IPS-11a (cell line): ENCODE measurements around the gene PHB1.
"Not testable (repeated sequence)": the region's sequence is repeated elsewhere in the genome, so short reads cannot be mapped to it uniquely, and the experiment has no call there.

Experiments used
- H3K4me3 ChIP-seq: one replicate; pipeline ENCODE4 v1.5.1; 2013; ENCODE audit warnings: low read depth, low read length, control low read depth

The PHB1 gene

DNA sequence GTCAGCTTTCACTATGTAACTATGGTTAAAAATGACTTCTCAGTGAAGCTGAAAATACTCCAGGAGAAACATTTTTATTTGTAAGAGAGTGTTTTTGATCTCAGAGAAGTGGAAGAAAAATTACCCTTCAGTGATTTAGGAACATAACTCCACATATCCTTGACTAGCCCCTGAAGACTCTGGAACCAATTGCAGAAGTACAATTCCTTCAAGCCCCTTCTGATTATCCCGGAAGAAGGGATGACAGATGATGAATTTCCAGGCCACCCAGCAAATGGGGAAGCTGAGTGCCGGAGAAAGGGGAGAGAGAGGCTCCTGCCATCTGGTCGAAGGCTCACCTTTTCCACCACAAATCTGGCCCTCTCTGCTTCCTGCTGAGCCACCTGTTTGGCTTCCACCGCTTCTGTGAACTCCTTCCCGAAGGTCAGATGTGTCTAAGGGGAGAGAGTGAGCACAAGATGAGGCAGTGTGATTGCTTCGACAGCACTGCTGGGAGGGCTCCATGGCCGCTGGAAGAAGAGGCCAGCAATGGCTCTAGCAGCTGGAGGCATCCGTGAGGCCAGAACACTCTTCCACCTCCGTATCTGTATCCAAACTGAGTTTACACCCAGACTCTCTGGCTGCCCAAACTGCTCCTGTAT, 8.1 kb downstream of the PHB1 start:
- H3K4me3 ChIP-seq = no peak overlapping the region

DNA sequence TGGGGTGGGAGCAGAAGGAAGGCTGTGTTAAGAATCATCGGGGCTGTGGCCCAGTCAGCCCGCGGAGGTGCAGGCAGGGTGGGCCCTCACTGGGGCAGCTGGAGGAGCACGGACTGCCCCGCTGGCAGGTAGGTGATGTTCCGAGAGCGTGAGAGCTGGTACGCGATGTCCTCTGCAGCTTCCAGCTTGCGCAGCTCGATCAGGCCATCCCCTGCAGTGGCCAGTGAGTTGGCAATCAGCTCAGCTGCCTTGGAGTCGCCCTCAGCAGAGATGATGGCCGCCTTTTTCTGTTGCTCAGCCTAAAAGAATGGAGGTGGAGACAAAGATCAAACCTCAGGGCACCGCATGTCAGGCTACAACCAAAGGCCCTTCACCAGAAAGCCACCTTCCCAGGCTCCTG, 9.8 kb downstream of the PHB1 start:
- no peak overlapping the region for H3K4me3 ChIP-seq

- H3K4me3 ChIP-seq = no peak overlapping the region
Observed at GRCh38 chr17:49404361-49404760, 10.3 kb downstream of the PHB1 start.

DNA sequence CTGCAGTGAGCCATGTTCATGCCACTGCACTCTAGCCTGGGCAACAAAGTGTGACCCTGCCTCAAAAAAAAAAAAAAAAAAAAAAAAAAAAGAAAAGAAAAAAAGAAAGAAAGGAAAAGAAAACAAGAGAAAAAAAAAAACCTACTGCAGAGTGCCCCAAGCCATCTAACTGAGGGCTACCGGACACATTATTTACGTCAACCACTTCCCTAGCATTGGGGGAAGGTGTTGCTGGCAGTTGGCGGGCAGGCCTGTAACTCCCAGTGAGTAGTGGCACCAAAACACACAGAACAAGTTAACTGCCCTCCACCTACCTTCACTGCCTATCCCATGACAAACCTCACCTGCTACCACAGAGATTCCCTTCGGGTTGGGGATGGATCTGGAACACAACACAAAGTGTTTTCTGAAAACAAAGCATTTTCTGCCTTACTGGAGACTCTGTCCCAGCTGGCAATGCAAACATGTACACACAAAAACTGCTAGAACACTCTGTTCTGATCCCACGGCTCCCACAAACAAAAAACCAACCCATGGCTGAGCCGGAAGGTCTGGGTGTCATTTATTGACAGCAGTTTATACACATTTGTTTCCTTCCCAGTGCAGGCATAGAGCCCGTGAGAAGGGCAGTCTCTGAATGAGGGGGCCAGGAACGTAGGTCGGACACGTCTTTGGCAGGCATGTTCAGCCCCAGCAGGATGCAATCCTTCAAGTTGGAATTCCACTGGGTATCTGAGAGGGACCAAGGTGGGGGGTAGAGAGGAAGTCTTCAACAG, 11.0 kb downstream of the PHB1 start:
- H3K4me3 ChIP-seq = no peak overlapping the region

GRCh38 chr17:49402706-49403105, 12.0 kb downstream of the PHB1 start:
- H3K4me3 ChIP-seq = no peak overlapping the region

DNA sequence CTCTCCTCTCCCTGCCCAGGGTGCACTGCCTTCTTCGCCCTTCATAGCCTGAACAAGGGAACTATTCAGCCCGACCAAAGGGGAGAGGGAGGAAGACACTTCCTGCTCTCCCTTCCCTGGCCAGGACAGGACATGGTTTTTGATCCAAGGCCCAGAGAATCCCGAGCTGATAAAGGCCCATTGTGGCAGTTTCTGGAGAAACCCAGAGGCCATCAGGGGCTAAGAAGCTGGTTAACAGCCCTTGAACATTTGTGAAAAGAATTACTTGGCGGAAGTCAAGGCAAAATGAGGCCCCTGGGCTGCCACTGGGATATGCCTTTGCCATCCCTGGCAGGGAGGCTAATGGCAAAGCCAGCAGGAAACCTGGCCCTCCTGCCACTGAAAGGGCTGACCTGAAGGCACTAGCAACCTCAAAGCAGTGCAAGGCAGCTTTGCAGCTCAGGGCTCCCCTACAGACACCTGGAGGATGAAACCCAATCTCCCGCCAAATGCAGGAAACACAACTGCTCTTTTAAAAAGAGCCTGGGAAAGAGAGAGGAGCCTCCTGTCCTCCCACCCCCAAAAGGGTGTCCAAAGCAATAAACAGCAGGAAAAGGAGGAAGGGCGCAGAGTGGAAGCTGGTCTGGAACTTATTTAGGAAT, 12.6 kb downstream of the PHB1 start:
- no peak overlapping the region for H3K4me3 ChIP-seq

DNA sequence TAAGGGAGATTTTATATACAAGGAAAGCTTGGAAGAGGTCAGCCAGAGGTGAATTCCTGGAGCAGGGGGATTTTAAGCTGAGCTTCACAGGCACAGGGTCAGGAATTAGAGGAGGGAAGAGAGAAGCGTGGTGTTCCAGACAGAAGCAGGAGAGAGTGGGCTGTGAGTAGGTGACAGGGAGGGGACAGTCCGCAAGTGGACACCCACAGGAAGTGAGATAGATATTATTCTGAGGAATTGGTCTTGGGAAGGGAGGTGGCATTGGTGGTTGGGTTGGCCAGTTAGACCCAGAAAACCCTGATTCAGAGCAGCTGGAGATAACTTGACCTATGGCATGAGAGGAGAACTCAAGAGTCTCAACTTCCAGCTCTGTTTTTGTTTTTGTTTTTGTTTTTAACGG, 14.7 kb downstream of the PHB1 start:
- H3K4me3 ChIP-seq = no peak overlapping the region

DNA sequence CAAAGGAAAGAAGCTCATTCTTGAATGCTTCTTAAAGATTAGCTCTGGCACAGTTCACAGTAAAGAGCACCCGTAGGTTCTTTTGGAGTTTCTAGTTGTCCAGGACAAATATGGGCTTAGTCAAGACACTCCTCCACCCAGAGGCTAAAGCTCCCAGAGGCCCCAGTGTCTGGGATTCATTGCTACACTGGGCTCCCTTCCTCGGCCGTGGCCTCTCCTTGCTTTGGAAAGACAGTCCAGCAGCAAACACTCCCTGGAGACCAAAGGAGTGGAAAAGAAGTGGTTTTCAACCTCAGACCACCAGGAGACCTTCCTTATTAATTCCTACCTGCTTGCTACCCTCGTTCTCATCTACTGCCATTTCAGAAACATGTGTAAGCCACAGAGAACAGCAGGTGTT, 17.1 kb downstream of the PHB1 start:
- H3K4me3 ChIP-seq = no peak overlapping the region

GRCh38 chr17:49393491-49394255, 21.0 kb downstream of the PHB1 start:
- H3K4me3 ChIP-seq = no peak overlapping the region

DNA sequence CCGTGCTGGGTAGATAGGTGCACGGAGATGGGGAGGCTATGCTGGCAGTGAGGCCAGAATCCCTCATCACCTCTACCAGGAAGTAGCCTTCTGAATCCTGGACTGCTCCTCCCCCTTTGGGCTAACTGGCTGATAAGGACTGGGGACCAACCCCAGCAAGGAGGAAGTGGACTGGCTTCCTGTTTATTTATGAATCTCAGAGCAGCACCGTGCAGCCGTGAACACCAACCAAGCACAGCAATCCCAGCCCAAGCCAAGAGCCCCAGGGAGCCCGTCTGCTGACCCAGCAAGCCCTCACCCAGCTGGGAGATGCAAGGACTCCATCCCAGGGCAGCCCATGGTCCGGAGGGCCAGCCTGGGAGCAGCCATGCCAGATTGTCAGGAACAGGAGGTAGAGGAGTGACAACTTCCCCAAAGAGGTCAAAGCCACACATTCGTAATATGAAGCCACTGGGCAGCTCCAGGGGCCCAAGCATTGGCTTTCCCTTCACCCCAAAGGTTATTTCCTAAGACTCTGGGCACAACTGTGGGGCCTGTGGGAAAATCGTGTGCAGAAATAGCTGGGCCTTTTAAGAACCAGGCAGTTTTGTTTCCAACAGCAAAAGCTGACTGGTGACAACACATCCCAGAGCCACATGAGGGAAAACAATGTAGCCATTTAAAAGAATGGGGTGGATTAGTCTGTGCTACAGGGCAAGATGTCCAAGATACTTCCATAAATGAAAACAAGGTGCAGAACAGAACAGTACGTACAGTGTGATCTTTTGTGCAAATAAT, 23.9 kb downstream of the PHB1 start:
- H3K4me3 ChIP-seq = no peak overlapping the region

DNA sequence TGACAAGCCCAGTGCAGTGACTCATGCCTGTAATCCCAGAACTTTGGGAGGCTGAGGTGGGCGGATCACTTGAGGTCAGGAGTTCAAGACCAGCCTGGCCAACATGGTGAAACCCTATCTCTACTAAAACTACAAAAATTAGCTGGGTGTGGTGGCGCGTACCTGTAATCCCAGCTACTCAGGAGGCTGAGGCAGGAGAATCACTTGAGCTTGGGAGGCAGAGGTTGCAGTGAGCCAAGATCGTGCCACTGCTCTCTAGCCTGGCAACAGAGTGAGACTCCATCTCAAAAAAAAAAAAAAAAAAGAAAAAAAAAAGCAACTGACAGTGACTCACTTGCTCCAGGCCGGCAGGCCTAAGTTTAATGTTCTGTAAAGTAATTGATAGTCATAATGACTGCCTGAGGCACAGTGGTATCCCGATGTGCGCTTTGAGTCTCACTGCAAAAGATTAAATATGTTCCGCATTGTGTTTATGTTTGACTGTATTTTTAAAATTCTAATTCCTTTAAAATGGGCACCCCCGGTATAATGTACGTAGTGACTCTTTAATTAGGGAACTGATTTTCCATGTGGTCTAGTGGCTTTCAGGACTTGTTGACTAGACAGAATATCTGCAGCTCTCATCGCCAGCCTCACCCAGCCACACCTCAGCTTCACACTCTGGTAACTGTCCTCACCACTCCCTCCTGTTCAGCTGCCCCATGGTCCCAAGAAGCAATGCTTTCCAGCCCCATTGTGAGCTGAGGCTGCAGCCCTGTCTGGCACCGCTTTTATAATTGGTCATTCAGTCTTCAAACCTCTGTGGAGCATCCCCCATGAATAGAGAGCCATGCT, 25.0 kb downstream of the PHB1 start:
- not testable (repeated sequence) for H3K4me3 ChIP-seq

- H3K4me3 ChIP-seq = no peak overlapping the region
Observed at GRCh38 chr17:49388692-49389513, 25.8 kb downstream of the PHB1 start.

DNA sequence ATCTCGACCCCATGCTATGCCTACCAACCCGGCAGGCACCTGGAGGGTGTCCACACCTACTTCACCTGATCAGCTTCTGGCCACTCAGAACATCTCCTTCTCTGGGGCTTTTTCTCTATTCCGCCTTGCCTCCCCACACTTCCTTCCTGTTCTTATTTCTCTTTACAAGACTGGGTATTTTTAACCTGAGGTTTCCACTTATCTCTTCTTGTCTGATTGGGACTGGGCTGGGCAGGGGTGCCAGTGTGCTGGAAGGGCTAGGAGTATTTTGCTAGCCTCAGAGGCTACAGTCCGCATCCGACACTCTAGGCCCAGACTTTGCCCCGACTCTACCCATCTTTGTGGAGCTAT, 26.4 kb downstream of the PHB1 start:
- H3K4me3 ChIP-seq = no peak overlapping the region

DNA sequence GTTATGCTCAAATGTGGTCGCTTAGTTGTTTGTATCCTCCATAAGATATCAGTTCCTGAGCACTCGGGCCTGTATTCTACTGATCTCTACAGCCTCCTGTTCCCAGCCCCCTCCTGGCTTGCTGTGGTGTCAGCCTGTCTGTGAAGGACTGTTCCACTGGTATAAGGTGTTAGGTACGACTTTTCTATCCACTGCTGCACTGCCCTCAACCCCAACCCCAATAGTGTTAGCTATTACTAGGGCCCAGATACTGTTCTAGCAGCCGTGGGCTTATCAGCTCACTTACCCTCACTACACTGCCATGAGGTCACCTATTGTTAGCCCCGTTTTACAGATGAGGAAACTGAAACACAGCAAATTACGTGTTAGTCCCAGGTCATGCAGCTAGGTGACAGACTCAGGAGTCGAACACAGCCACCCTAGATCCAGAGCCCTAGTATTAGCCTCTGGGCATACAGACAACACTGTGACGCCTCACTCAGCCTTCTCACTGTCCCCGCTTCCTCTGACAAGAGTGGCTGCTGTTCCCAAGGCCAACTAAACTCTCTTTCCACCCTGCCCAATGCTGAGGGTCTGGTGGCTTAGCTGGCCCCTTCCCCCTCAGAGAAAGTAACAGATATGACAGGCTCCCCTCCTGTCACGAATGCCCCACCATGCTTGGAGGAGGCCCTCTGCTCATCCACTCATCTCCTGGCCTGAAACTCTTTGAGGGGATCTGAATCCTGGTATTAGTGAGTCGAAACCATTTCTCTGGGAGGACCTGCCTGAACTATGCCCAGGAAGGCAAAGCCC, 27.0 kb downstream of the PHB1 start:
- no peak overlapping the region for H3K4me3 ChIP-seq

GRCh38 chr17:49386373-49386772, 28.3 kb downstream of the PHB1 start:
- no peak overlapping the region for H3K4me3 ChIP-seq

GRCh38 chr17:49384951-49385350, 29.7 kb downstream of the PHB1 start:
- no peak overlapping the region for H3K4me3 ChIP-seq

DNA sequence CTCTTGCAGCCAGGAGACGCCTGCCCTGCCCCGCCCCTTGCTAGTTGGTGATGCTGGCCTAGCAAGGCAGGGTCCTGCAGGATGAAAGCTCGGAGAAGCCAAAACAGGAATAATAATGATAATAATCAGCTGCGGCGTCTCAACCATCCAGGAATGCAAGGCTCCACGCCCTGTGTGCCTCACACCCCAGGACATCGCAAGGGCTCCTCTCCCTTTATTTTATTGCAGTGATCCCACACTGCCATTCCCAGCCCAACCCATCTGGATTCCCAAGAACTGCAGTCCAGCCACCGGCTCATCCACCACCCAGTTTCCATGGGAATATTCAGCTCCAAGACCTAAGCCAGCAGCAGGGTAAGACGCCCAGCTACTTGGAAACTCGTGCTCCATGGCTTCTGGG, 31.6 kb downstream of the PHB1 start:
- H3K4me3 ChIP-seq = no peak overlapping the region

DNA sequence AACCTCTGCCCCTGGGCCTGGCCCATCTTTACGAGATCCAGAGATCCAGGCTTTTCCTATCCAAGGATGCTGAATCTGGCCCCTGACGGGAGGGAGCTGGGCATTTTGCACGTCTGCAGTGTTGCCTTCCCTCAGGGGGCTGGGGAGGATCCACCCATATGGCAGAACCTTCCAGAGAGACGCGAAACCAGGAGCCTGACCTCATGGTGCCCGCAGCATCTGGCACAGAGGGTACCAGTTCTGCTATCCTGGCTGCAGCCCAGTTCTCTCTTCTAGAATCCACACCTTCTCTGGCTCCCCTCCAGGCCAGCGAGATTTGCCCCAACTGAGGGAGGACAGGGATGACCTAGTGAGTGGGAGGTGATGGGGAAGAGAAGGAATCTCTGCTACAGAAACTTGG, 32.1 kb downstream of the PHB1 start:
- H3K4me3 ChIP-seq = no peak overlapping the region
